Measurements from ENCODE around the gene HIBCH. TPM values are rescaled to one million over a fixed set of nuclear protein-coding genes. Genes with fewer than 3 reads are reported as not detected.

Gene HIBCH
- total RNA-seq, 1 experiment from 2014 or later = 24.7 TPM

DNA sequence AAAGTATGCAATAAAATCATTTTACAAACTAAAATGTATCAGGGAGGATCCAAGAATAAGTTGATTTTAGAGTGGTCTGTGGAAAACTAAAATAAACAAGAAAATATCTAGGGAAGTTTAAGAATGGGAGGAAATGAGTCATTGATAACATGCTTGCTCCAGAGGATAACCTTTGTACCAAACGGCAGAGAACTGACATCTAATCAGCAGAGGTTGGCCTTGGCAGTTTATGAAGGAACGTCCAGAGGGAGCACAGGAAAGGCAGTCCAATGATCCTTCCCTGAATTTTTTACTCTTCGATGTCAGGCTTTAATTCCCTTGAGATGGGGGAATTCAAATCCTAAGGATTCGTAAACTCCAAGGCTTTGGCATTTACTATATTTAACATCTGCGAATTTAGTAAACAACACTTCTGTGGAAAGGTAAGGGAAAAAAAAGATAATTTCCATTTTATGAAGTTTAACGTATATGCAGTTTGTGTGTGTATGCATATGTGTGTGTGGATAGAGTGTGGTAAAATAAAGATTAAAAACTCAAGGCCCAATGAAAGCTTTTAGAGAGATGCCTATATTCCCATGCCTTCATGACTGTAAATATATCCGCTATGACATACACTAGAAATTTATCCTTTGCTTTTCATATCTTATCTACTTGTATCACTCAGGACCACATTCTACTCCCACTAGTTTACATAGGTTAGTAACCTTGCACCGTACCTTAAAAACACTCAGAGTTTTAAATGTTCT, 15.0 kb upstream of the HIBCH start:
- intact Hi-C loops (cut with micrococcal nuclease) = no loop called here
- no peak for DNase-seq (ENCODE audit: low read depth, low spot score)
- Histone ChIP-seq H4K20me1 (ENCODE audit: insufficient read depth) (no peaks in the 10 kb centered on the region), H3K9ac (ENCODE audit: low read length) (peak overlapping the region; percentile 12), H3K9me3 (ENCODE audit: control insufficient read depth in 1 of 2, insufficient read depth in 1 of 2, low read depth in 1 of 2, low read length in 2 of 2) (0 out of 4 replicates have a peak, but pooled peaks cover 0 to 3% of the 10 kb centered on the region in 2 experiments), H3K27ac (ENCODE audit: low read depth, low read length) (no peak overlapping the region), H3K79me2 (ENCODE audit: insufficient read depth, low read length) (no peaks in the 10 kb centered on the region), H3K9me2 (ENCODE audit: insufficient read depth) (no peaks in the 10 kb centered on the region), H3K4me2 (ENCODE audit: low read length) (peak overlapping the region; percentile 72), H2AFZ (ENCODE audit: low read depth, low read length, poor library complexity, severe bottlenecking) (peak overlapping the region; percentile 96), H3K4me3 (replicated peaks in 1 of 2; ENCODE audit: low read depth in 1 of 2, low read length in 2 of 2) (peak overlapping the region in 1 of 2 experiments; percentile 36; a peak in 2 of 4 replicates), H3K36me3 (ENCODE audit: control insufficient read depth in 1 of 2, insufficient read depth in 2 of 2, low read length in 2 of 2) (no peaks in the 10 kb centered on the region), H3K4me1 (ENCODE audit: control insufficient read depth in 1 of 2, insufficient read depth in 2 of 2, low read length in 2 of 2) (peaks cover 14 to 16% of the 10 kb centered on the region in 2 experiments), H3K27me3 (ENCODE audit: insufficient read depth, low read length) (no peaks in the 10 kb centered on the region)
- CTCF ChIA-PET = no interaction called here
- TF ChIP-seq CBX3 (IDR thresholded peaks at IDR 0.05; ENCODE audit: low read depth) (peak; percentile 68), SIN3A (IDR thresholded peaks at IDR 0.05; ENCODE audit: low read depth) (0 out of 2 replicates have a peak, but pooled peaks have one; percentile 38), ZNF274 (IDR thresholded peaks at IDR 0.05; ENCODE audit: low read depth, low read length) (no peak), TCF7L2 (IDR thresholded peaks at IDR 0.05; ENCODE audit: borderline replicate concordance, extremely low read depth, insufficient read depth, insufficient read length) (peak; percentile 45), FOSL1 (IDR thresholded peaks at IDR 0.05; ENCODE audit: low read depth) (peak; percentile 66), JUND (IDR thresholded peaks at IDR 0.05) (peak; percentile 57), SP1 (IDR thresholded peaks at IDR 0.05; ENCODE audit: low read depth) (peak; percentile 58)
- TF ChIP-seq, protein P1, sequence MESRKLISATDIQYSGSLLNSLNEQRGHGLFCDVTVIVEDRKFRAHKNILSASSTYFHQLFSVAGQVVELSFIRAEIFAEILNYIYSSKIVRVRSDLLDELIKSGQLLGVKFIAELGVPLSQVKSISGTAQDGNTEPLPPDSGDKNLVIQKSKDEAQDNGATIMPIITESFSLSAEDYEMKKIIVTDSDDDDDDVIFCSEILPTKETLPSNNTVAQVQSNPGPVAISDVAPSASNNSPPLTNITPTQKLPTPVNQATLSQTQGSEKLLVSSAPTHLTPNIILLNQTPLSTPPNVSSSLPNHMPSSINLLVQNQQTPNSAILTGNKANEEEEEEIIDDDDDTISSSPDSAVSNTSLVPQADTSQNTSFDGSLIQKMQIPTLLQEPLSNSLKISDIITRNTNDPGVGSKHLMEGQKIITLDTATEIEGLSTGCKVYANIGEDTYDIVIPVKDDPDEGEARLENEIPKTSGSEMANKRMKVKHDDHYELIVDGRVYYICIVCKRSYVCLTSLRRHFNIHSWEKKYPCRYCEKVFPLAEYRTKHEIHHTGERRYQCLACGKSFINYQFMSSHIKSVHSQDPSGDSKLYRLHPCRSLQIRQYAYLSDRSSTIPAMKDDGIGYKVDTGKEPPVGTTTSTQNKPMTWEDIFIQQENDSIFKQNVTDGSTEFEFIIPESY (IDR thresholded peaks at IDR 0.05; ENCODE audit: extremely low read depth, insufficient replicate concordance, low read length) = no peak
- RAD21 ChIA-PET (ENCODE audit: low non-redundant PET in 1 of 2, low total read pairs in 2 of 2, uncharacterized antibody in 2 of 2, unreplicated experiment in 2 of 2) = no interaction called here
- POLR2A ChIA-PET = no interaction called here
- peak; percentile 88 for ATAC-seq
- no TSS peak for BruUV-seq (replicated peaks)

All from HCT116 (cell line).